ENCODE data around the gene RAP1GDS1. TPM values are rescaled to one million over a fixed set of nuclear protein-coding genes. Genes with fewer than 3 reads are reported as not detected.

Gene RAP1GDS1
- total and polyA plus RNA-seq, 7 donors, result 5.6 to 12.4 (median 9.9) TPM

DNA sequence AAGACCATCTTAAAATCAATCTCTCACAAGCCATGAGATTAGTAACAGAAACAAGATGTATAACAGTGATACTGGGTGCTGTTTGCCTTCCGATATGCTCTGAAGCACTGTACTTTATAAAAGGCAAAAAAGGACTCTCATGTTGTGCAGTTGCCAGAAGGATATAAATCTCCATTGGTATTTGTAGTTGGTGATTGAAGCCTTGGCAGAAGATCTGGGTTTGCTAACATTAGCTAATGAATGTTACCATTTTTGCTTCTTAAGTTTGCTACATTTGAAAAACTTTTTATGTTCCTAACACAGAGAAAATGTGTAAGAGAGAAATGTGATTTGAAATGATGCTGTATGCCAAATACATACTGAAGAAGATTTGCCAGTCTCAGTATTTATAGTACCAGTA is 44.4 kb downstream of the RAP1GDS1 start:
- Histone ChIP-seq H3K9me3 (peaks cover 11% of the 10 kb centered on the region), H3K27me3 (ENCODE audit: insufficient read depth in 3 of 3, low read length in 2 of 3) (no peaks in the 10 kb centered on the region), H3K36me3 (ENCODE audit: insufficient read depth in 1 of 2, low read depth in 1 of 2) (no peaks in the 10 kb centered on the region), H3K4me1 (no peaks in the 10 kb centered on the region), H3K27ac (no peak overlapping the region), H3K4me3 (no peak overlapping the region)
- TF ChIP-seq, protein P1, sequence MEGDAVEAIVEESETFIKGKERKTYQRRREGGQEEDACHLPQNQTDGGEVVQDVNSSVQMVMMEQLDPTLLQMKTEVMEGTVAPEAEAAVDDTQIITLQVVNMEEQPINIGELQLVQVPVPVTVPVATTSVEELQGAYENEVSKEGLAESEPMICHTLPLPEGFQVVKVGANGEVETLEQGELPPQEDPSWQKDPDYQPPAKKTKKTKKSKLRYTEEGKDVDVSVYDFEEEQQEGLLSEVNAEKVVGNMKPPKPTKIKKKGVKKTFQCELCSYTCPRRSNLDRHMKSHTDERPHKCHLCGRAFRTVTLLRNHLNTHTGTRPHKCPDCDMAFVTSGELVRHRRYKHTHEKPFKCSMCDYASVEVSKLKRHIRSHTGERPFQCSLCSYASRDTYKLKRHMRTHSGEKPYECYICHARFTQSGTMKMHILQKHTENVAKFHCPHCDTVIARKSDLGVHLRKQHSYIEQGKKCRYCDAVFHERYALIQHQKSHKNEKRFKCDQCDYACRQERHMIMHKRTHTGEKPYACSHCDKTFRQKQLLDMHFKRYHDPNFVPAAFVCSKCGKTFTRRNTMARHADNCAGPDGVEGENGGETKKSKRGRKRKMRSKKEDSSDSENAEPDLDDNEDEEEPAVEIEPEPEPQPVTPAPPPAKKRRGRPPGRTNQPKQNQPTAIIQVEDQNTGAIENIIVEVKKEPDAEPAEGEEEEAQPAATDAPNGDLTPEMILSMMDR (IDR thresholded peaks at IDR 0.05), result no peak
- DNase-seq (no peak), ATAC-seq (no peak)
- WGBS, 3 donors, result 30 to 53% (median 38%) methylated on average over 1 of the region's 1 CpG
- intact Hi-C loops (cut with DNase I), result no loop called here

DNA sequence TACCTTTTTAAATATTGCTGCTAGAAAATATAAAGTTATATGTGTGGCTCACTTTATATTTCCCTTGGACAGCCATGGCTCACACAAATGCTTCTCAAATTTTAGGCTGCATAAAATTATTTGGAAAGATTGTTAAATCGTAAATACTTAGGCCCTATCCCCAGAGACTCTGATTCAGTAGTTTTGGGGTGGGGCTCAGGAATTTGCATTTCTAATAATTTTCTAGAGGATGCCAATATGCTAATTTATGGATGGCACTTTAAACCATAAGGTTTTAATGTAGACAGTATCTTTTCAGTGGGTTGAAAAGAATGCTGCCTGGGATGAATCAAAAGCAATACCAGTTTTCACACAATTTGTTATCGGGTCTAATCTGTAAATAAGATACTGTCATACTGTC is 49.7 kb downstream of the RAP1GDS1 start:
- Histone ChIP-seq H3K9me3 (no peaks in the 10 kb centered on the region), H3K27me3 (ENCODE audit: insufficient read depth in 3 of 3, low read length in 2 of 3) (no peaks in the 10 kb centered on the region), H3K4me1 (no peaks in the 10 kb centered on the region), H3K27ac (no peak overlapping the region), H3K4me3 (no peak overlapping the region), H3K36me3 (ENCODE audit: insufficient read depth in 1 of 2, low read depth in 1 of 2) (no peaks in the 10 kb centered on the region)
- TF ChIP-seq, protein P1 (IDR thresholded peaks at IDR 0.05), result no peak
- intact Hi-C loops (cut with DNase I), result no loop called here
- WGBS, 3 donors, result 88 to 90% (median 90%) methylated on average over 2 of the region's 2 CpGs
- ATAC-seq, result no peak
- DNase-seq, result no peak

- TF ChIP-seq, protein P1 (IDR thresholded peaks at IDR 0.05), result no peak
- no peak overlapping the region for H3K27ac ChIP-seq
- no peaks in the 10 kb centered on the region for H3K9me3 ChIP-seq
- no peaks in the 10 kb centered on the region for H3K36me3 ChIP-seq (ENCODE audit: insufficient read depth in 1 of 2, low read depth in 1 of 2)
- DNase-seq, result no peak
- intact Hi-C loops (cut with DNase I), result no loop called here
- no peak for ATAC-seq
- H3K4me3 ChIP-seq, result no peak overlapping the region
- no peaks in the 10 kb centered on the region for H3K27me3 ChIP-seq (ENCODE audit: insufficient read depth in 3 of 3, low read length in 2 of 3)
- no peaks in the 10 kb centered on the region for H3K4me1 ChIP-seq
- WGBS, 3 donors, result 96 to 100% (median 98%) methylated on average over 4 of the region's 4 CpGs
Observed at GRCh38 chr4:98311656-98312055, 50.5 kb downstream of the RAP1GDS1 start.

DNA sequence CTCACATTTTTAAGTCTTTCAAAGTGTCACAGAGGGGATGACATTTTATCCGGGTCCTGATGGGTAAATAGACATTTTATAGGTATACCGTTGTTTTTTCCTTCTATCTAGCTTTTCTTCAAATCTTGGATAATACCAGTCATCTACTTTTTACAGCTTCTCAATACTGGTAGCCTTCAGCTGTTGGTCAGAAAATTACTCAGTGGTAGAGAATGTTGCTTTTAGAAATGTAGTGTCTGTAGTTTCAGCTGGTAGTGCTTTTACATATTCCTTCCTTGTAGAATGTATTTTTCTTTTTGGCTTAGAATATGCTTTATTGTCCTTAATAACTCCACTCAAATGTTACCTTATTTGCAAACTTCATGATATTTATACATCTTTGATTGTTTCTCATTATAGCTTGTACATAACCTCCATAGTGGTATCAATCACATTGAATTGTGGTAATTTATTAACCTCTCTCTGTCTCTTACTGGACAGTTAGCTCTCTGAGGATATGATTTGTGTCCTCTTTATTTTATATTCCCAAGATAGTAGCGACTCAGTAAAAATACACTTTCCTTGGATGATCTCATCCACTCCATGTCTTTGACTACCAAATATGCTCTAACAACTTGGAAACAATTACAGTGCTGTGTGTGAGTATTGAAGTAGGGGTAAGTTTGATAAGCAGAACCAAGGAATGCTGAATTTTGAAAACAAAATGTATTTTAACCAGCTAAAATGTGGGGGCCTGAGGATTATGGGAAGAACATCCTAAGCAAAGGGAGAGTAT is 53.8 kb downstream of the RAP1GDS1 start:
- ATAC-seq (no peak), DNase-seq (no peak)
- TF ChIP-seq, protein P1 (IDR thresholded peaks at IDR 0.05), result no peak
- Histone ChIP-seq H3K4me3 (no peak overlapping the region), H3K27ac (no peak overlapping the region), H3K27me3 (ENCODE audit: insufficient read depth in 3 of 3, low read length in 2 of 3) (no peaks in the 10 kb centered on the region), H3K9me3 (no peaks in the 10 kb centered on the region), H3K4me1 (no peaks in the 10 kb centered on the region), H3K36me3 (ENCODE audit: insufficient read depth in 1 of 2, low read depth in 1 of 2) (no peaks in the 10 kb centered on the region)
- intact Hi-C loops (cut with DNase I), result no loop called here
- 89 to 92% (median 92%) methylated on average over 3 of the region's 3 CpGs for WGBS, 3 donors

- no peak for ATAC-seq
- intact Hi-C loops (cut with DNase I), result no loop called here
Observed at GRCh38 chr4:98318521-98318920, 57.3 kb downstream of the RAP1GDS1 start.

More at GRCh38 chr4:98318521-98318920, 57.3 kb downstream of the RAP1GDS1 start:
- WGBS, 3 donors, result 68 to 78% (median 73%) methylated on average over 2 of the region's 2 CpGs
- Histone ChIP-seq H3K27me3 (ENCODE audit: insufficient read depth in 3 of 3, low read length in 2 of 3) (no peaks in the 10 kb centered on the region), H3K4me1 (no peaks in the 10 kb centered on the region), H3K27ac (no peak overlapping the region), H3K9me3 (no peaks in the 10 kb centered on the region), H3K36me3 (ENCODE audit: insufficient read depth in 1 of 2, low read depth in 1 of 2) (no peaks in the 10 kb centered on the region), H3K4me3 (no peak overlapping the region)
- TF ChIP-seq, protein P1 (IDR thresholded peaks at IDR 0.05), result no peak
- DNase-seq, result no peak
